ENCODE data around the gene PGLYRP2. TPM values are rescaled to one million over a fixed set of nuclear protein-coding genes. Genes with fewer than 3 reads are reported as not detected.
"Not testable (repeated sequence)": the region's sequence is repeated elsewhere in the genome, so short reads cannot be mapped to it uniquely, and the experiment has no call there.

Gene PGLYRP2
- total and polyA plus RNA-seq, 2 donors (not counting 1 experiment from before 2014, with no cell fraction given), result not detected

GRCh38 chr19:15519433-15519976 lies 40.2 kb upstream of the PGLYRP2 start:
- H3K27me3 ChIP-seq (ENCODE audit: control insufficient read depth, insufficient read depth, low read length), result no peaks in the 10 kb centered on the region
- DNase-seq (ENCODE audit: low read depth in 2 of 2), result no peak
- no peak overlapping the region for H3K9ac ChIP-seq (ENCODE audit: insufficient read depth, low read length)
- no peak overlapping the region for H3K4me3 ChIP-seq (replicated peaks in 1 of 4; ENCODE audit: control extremely low read depth in 1 of 4, insufficient read depth in 1 of 4, low read depth in 3 of 4, low read length in 4 of 4)
- no peak overlapping the region for H3K27ac ChIP-seq (ENCODE audit: insufficient read depth, low read length)
- no peaks in the 10 kb centered on the region for H3K79me2 ChIP-seq (ENCODE audit: control insufficient read depth, insufficient read depth, low read length)
- TF ChIP-seq CTCF (conservative IDR thresholded peaks at IDR 0.05 in 1 of 2, IDR thresholded peaks at IDR 0.05 in 1 of 2; ENCODE audit: low read depth in 1 of 2, low read length in 2 of 2) (no peak), EZH2 (IDR thresholded peaks at IDR 0.05; ENCODE audit: low read length, missing control alignments) (no peak)
- no peaks in the 10 kb centered on the region for H3K9me3 ChIP-seq (ENCODE audit: control insufficient read depth, insufficient read depth, low read depth, low read length)
- H4K20me1 ChIP-seq (ENCODE audit: control insufficient read depth, extremely low read depth, insufficient read depth, low read length), result no peaks in the 10 kb centered on the region
- H3K36me3 ChIP-seq (ENCODE audit: control insufficient read depth, insufficient read depth, low read length), result no peaks in the 10 kb centered on the region
- no peak overlapping the region for H3K4me2 ChIP-seq (ENCODE audit: extremely low read depth, insufficient read depth, low read length)
- no peaks in the 10 kb centered on the region for H3K4me1 ChIP-seq (ENCODE audit: control insufficient read depth, extremely low read depth, insufficient read depth, low read length)
- no peak overlapping the region for H2AFZ ChIP-seq (ENCODE audit: low read length)

GRCh38 chr19:15517778-15518177 lies 38.5 kb upstream of the PGLYRP2 start:
- Histone ChIP-seq H2AFZ (ENCODE audit: low read length) (no peak overlapping the region), H3K27ac (ENCODE audit: insufficient read depth, low read length) (no peak overlapping the region), H3K27me3 (ENCODE audit: control insufficient read depth, insufficient read depth, low read length) (no peaks in the 10 kb centered on the region), H4K20me1 (ENCODE audit: control insufficient read depth, extremely low read depth, insufficient read depth, low read length) (no peaks in the 10 kb centered on the region), H3K9me3 (ENCODE audit: control insufficient read depth, insufficient read depth, low read depth, low read length) (no peaks in the 10 kb centered on the region), H3K4me3 (replicated peaks in 1 of 4; ENCODE audit: control extremely low read depth in 1 of 4, insufficient read depth in 1 of 4, low read depth in 3 of 4, low read length in 4 of 4) (no peak overlapping the region), H3K79me2 (ENCODE audit: control insufficient read depth, insufficient read depth, low read length) (no peaks in the 10 kb centered on the region), H3K4me2 (ENCODE audit: extremely low read depth, insufficient read depth, low read length) (no peak overlapping the region), H3K9ac (ENCODE audit: insufficient read depth, low read length) (no peak overlapping the region), H3K36me3 (ENCODE audit: control insufficient read depth, insufficient read depth, low read length) (no peaks in the 10 kb centered on the region), H3K4me1 (ENCODE audit: control insufficient read depth, extremely low read depth, insufficient read depth, low read length) (no peaks in the 10 kb centered on the region)
- no peak for TF ChIP-seq CTCF (conservative IDR thresholded peaks at IDR 0.05 in 1 of 2, IDR thresholded peaks at IDR 0.05 in 1 of 2; ENCODE audit: low read depth in 1 of 2, low read length in 2 of 2)
- DNase-seq (ENCODE audit: low read depth in 2 of 2), result no peak

- Histone ChIP-seq H3K27me3 (ENCODE audit: control insufficient read depth, insufficient read depth, low read length) (no peaks in the 10 kb centered on the region), H3K9ac (ENCODE audit: insufficient read depth, low read length) (no peak overlapping the region), H3K4me2 (ENCODE audit: extremely low read depth, insufficient read depth, low read length) (no peak overlapping the region), H3K27ac (ENCODE audit: insufficient read depth, low read length) (no peak overlapping the region), H2AFZ (ENCODE audit: low read length) (no peak overlapping the region), H3K36me3 (ENCODE audit: control insufficient read depth, insufficient read depth, low read length) (no peaks in the 10 kb centered on the region), H3K4me1 (ENCODE audit: control insufficient read depth, extremely low read depth, insufficient read depth, low read length) (no peaks in the 10 kb centered on the region), H3K4me3 (replicated peaks in 1 of 4; ENCODE audit: control extremely low read depth in 1 of 4, insufficient read depth in 1 of 4, low read depth in 3 of 4, low read length in 4 of 4) (no peak overlapping the region), H4K20me1 (ENCODE audit: control insufficient read depth, extremely low read depth, insufficient read depth, low read length) (no peaks in the 10 kb centered on the region), H3K9me3 (ENCODE audit: control insufficient read depth, insufficient read depth, low read depth, low read length) (no peaks in the 10 kb centered on the region), H3K79me2 (ENCODE audit: control insufficient read depth, insufficient read depth, low read length) (no peaks in the 10 kb centered on the region)
- no peak for TF ChIP-seq CTCF (conservative IDR thresholded peaks at IDR 0.05 in 1 of 2, IDR thresholded peaks at IDR 0.05 in 1 of 2; ENCODE audit: low read depth in 1 of 2, low read length in 2 of 2)
- TF ChIP-seq EZH2 (IDR thresholded peaks at IDR 0.05; ENCODE audit: low read length, missing control alignments), result no peak
- DNase-seq (ENCODE audit: low read depth in 2 of 2), result no peak
These were observed 37.1 kb upstream of the PGLYRP2 start for GRCh38 chr19:15516363-15516762.

GRCh38 chr19:15515227-15515625 lies 35.9 kb upstream of the PGLYRP2 start:
- H3K4me1 ChIP-seq (ENCODE audit: control insufficient read depth, extremely low read depth, insufficient read depth, low read length); H2AFZ ChIP-seq (ENCODE audit: low read length); H3K9me3 ChIP-seq (ENCODE audit: control insufficient read depth, insufficient read depth, low read depth, low read length); H3K27ac ChIP-seq (ENCODE audit: insufficient read depth, low read length); H3K79me2 ChIP-seq (ENCODE audit: control insufficient read depth, insufficient read depth, low read length); H4K20me1 ChIP-seq (ENCODE audit: control insufficient read depth, extremely low read depth, insufficient read depth, low read length); H3K27me3 ChIP-seq (ENCODE audit: control insufficient read depth, insufficient read depth, low read length); DNase-seq (ENCODE audit: low read depth in 2 of 2); H3K36me3 ChIP-seq (ENCODE audit: control insufficient read depth, insufficient read depth, low read length); H3K4me2 ChIP-seq (ENCODE audit: extremely low read depth, insufficient read depth, low read length); H3K9ac ChIP-seq (ENCODE audit: insufficient read depth, low read length); H3K4me3 ChIP-seq (replicated peaks in 1 of 4; ENCODE audit: control extremely low read depth in 1 of 4, insufficient read depth in 1 of 4, low read depth in 3 of 4, low read length in 4 of 4): not testable (repeated sequence)

Measured in fibroblast of lung (primary cell).